GM18517 (cell line): Measurements from ENCODE around the gene PARD3.

Experiments used
- ATAC-seq: cut with Tn5 transposase; IDR thresholded peaks from one replicate; pipeline ENCODE4 v1.9.1; 2021; ENCODE audit warnings: mild to moderate bottlenecking, moderate library complexity; ENCODE audit not compliant: unreplicated experiment

The PARD3 gene

DNA sequence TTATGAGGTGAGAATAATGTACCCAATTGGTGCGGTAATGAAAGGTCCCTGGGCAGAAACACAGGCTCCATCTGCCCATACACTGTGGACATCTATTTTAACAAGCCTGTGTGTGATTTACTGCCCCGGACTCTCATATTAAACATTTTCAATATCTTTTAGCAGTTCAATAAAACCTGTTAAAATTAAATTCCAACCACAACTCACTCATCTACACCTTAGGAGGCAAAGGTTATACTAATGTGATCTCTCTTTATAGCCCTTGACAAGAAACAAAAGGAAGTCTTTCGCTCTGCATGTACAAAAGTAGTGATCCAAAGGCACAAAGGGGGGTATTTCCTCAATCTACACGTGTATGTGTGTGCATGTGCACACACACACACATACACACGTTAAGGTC lies 186.0 kb downstream of the PARD3 start:
- ATAC-seq: no peak

GRCh38 chr10:34628174-34628796 lies 186.8 kb downstream of the PARD3 start:
- ATAC-seq: no peak

DNA sequence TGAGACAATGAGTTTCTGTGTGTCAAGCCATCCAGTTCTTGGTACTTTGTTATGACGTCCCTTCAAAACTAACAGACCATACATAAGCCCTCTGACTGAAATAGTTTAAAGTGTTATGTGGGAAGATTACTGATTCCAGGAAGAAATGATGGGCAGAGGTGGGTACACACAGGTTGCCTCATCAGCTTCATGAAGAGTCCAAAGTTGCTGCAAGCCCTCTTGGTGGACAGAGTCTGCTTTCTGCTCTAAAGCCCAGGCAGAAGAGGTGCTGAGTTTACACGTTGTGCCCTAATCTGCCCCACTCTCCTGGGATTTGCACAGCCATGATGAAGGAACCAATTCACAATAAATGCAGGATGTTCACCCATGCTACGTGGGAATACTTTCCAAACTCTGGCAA lies 187.4 kb downstream of the PARD3 start:
- no peak for ATAC-seq

- no peak for ATAC-seq
Observed at GRCh38 chr10:34627331-34627730, 187.8 kb downstream of the PARD3 start.

DNA sequence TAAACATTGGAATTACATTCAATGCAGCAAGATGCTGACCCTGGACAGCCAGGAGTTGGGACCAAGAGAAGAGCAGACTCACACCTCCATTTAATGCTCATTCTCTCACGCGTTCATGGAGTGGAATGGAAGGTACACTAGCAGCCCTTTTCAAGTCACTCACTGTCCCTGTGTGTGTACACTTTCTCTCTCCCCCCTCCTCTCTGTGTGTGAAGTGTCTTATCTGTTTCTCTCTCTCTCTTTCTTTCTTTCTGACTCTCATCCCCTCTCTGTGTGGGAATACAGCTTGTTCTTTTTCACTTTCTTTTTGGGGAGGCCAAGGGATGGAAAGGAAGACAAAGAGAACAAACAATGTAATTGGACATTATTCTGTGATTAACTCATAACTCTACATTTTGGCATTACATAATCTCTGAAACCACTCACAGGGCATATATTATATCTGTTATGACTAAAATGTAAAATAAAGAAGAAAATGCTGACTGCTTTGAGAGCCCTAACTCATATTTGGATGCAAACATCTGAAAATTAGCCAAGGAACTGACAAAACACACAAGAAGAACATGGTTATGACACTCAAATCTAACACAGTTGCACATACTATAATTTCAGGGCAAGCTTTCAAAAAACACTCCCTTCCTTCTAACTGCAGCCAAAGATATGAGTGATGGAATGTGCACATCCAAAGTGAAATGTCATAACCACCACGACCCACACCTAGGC lies 188.8 kb downstream of the PARD3 start:
- ATAC-seq: no peak

GRCh38 chr10:34624323-34625153 lies 190.6 kb downstream of the PARD3 start:
- ATAC-seq: no peak

GRCh38 chr10:34622945-34623344 lies 192.2 kb downstream of the PARD3 start:
- ATAC-seq: no peak

DNA sequence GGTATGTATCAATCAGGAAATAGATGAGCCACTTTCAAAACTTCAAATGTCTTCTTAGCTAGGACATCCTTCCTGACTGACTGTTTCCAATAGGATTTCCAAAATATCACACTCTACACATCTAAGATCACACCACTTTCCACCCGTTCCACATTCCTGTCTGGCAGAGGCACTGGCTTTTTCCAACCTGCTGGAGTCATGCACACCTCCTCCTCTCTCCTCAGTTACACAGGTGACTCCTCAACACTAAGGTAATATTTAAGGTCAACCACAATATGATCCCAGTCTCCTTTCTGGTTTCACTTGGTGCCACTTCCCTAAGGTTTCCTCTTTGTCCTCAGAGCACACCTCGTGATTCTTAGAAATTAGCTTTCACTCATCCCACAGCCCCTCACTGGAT lies 196.5 kb downstream of the PARD3 start:
- no peak for ATAC-seq

DNA sequence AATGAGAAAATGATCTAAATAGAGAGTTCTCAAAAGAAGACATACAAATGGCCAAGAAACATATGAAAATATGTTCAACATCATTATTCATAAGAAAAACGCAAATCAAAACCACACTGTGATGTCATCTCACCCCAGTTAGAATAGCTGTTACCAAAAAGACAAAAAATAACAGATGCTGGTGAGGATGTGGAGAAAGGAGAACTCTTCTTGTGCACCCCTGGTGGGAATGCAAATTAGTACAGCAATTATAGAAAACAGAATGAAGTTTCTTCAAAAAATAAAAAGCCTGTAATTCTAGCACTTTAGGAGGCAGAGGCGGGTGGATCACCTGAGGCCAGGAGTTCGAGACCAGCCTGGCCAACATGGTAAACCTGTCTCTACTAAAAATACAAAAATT lies 199.3 kb downstream of the PARD3 start:
- ATAC-seq: no peak

- ATAC-seq: no peak
Observed at GRCh38 chr10:34613491-34613890, 201.6 kb downstream of the PARD3 start.

GRCh38 chr10:34612938-34613337 lies 202.2 kb downstream of the PARD3 start:
- no peak for ATAC-seq

- ATAC-seq: no peak
Observed at GRCh38 chr10:34612446-34612845, 202.7 kb downstream of the PARD3 start.

- no peak for ATAC-seq
Observed at GRCh38 chr10:34609287-34609940, 205.7 kb downstream of the PARD3 start.

- no peak for ATAC-seq
Observed at GRCh38 chr10:34607894-34608293, 207.2 kb downstream of the PARD3 start.

GRCh38 chr10:34606890-34607289 lies 208.2 kb downstream of the PARD3 start:
- ATAC-seq: no peak

DNA sequence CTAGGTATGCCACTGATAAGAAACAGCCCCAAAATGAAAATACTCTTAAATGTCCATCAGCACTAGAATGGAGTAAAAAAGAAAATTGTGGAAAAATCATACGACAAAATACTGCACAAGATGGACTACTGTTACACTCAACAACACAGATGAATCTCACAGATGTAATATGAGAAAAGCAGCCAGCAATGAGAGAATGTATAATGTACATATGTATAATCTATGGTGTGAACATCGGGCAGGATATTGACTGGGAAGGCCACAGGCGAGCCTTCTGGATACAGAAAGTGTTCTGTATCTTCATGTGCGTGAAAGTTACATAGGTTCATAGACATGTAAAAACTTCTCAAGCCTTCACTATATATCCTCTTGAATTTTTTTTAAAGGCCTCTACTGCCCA lies 212.6 kb downstream of the PARD3 start:
- no peak for ATAC-seq

GRCh38 chr10:34601691-34602090 lies 213.4 kb downstream of the PARD3 start:
- ATAC-seq: no peak

DNA sequence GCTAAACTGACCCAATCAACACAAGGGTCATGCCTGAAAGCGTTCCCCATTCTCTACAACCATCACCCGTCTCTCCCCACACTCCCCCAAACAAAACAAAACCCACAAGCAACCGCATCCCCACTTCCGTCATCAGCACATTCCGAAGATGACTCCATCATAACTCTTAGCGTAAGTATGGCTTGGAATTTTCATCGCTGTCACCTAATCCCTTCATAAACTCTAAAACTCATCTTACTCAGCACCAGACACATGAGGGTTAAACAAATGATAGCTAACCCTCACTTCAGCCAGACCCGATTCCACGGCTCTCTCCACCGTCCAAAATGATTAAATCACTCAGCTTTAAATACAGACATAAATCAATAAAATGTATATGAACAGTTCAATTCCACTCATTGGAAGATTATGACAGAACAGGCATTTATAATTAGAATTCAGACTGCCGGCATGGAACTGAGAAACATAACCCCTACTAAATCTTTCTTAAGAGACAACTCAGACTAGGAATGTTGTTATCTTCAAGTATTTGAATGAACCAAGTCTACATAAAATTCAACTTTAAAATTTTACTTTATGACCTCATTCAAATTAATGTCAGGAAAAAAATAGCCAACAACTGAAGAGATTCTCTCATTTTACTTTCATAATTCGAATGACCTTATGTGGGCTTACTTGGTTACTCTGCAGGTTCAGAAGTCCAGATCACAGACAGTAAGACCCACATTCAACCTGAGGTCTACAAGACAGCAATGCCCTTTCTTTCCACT lies 215.9 kb downstream of the PARD3 start:
- no peak for ATAC-seq

- ATAC-seq: no peak
Observed at GRCh38 chr10:34596351-34596750, 218.7 kb downstream of the PARD3 start.

- ATAC-seq: no peak
Observed at GRCh38 chr10:34593930-34594329, 221.2 kb downstream of the PARD3 start.
